ENCODE results near the gene PHACTR4.

DNA sequence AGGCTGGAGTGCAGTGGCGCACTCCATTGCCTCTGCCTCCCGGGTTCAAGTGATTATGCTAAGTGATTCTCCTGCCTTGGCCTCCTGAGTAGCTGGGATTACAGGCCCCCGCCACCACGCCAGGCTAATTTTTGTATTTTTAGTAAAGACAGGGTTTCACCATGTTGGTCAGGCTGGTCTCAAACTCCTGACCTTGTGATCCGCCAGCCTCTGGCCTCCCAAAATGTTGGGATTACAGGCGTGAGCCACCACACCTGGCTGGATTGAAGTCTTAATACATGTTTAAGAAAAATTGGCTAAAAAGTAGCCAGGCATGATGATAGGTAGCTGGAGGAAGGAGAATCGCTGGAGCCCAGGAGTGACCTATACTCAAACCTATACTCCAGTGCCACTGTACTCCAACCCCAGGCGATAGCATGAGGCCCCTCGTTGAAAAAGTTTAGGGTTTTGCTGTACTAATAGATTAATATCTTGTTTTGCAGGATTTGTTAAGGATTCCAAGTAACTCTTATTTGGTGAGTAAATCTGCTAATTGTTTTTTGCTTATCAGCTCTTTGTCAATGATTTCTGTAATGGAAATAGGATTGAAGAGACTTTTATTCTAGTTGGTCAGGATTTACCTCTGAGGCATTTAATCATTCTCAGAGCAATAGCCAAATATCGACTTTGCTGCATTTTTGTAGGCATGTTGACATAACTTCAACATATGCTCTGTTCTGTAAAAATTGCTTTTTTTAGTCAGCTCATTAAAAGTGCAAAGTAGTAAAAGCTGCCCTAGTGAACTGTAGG lies 138.3 kb downstream of the PHACTR4 start:
- TF ChIP-seq, protein P1, sequence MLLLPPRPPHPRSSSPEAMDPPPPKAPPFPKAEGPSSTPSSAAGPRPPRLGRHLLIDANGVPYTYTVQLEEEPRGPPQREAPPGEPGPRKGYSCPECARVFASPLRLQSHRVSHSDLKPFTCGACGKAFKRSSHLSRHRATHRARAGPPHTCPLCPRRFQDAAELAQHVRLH (tag by site-specific recombination; IDR thresholded peaks at IDR 0.05), result no peak
- TF ChIP-seq ZNF837 (tag by site-specific recombination; IDR thresholded peaks at IDR 0.05) (no peak), ZNF785 (tag by site-specific recombination; IDR thresholded peaks at IDR 0.05) (no peak), KLF16 (tag by site-specific recombination; IDR thresholded peaks at IDR 0.05) (no peak), IKZF3 (tag by site-specific recombination; IDR thresholded peaks at IDR 0.05) (no peak), ATF2 (tag by site-specific recombination; IDR thresholded peaks at IDR 0.05; ENCODE audit: low read depth) (no peak)
- TF ChIP-seq, protein P2, sequence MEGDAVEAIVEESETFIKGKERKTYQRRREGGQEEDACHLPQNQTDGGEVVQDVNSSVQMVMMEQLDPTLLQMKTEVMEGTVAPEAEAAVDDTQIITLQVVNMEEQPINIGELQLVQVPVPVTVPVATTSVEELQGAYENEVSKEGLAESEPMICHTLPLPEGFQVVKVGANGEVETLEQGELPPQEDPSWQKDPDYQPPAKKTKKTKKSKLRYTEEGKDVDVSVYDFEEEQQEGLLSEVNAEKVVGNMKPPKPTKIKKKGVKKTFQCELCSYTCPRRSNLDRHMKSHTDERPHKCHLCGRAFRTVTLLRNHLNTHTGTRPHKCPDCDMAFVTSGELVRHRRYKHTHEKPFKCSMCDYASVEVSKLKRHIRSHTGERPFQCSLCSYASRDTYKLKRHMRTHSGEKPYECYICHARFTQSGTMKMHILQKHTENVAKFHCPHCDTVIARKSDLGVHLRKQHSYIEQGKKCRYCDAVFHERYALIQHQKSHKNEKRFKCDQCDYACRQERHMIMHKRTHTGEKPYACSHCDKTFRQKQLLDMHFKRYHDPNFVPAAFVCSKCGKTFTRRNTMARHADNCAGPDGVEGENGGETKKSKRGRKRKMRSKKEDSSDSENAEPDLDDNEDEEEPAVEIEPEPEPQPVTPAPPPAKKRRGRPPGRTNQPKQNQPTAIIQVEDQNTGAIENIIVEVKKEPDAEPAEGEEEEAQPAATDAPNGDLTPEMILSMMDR (tag by site-specific recombination; IDR thresholded peaks at IDR 0.05), result no peak

All from HEK293 (cell line).